Adipose tissue (tissue), 3 donors: ENCODE results near the gene HYAL3. TPM values are rescaled to one million over a fixed set of nuclear protein-coding genes. Genes with fewer than 3 reads are reported as not detected.
A peak's percentile ranks its signal among the peaks of the same experiment; 100 is the strongest.
"Not testable (repeated sequence)": the region's sequence is repeated elsewhere in the genome, so short reads cannot be mapped to it uniquely, and the experiment has no call there.

Experiments
- H3K27ac ChIP-seq: one replicate; pipeline ENCODE4 v1.5.1; 2013; ENCODE audit warnings: low read depth, low read length
- WGBS, 3 donors: extraction: QIAGEN DNeasy Blood & Tissue Kit; methylation state at CpG; one replicate each; pipeline ENCODE4 v1.1.7; 2013; 5-methylcytosine and 5-hydroxymethylcytosine counted together
- polyA plus RNA-seq, 3 donors: library from polyadenylated mRNA; stranded (reverse); fragments of 200-250 nt; gene quantifications; one replicate each; pipeline ENCODE4 v1.2.3, GENCODE V29; 2013
- donor health status: healthy with polysubstance abuse.
- donor health status: Bipolar disorder and iron deficiency.
- donor health status: healthy.

HYAL3 gene
- polyA plus RNA-seq, 3 donors: 1.7 to 4.0 (median 2.5) TPM

GRCh38 chr3:50278123-50278879, 20.9 kb downstream of the HYAL3 start:
- no peak overlapping the region for H3K27ac ChIP-seq
- 75 to 93% (median 81%) methylated on average over 4 of the region's 4 CpGs for WGBS, 3 donors

- WGBS, 3 donors: 82 to 85% (median 84%) methylated on average over 17 of the region's 17 CpGs
- H3K27ac ChIP-seq: no peak overlapping the region
Measured at GRCh38 chr3:50276762-50277101, 22.5 kb downstream of the HYAL3 start.

GRCh38 chr3:50275996-50276761, 23.0 kb downstream of the HYAL3 start:
- H3K27ac ChIP-seq: no peak overlapping the region
- WGBS, 3 donors: 41 to 72% (median 49%) methylated on average over 74 to 79 of the region's 79 CpGs

- no peak overlapping the region for H3K27ac ChIP-seq
- WGBS, 3 donors: 33 to 73% (median 42%) methylated on average over 62 to 65 of the region's 65 CpGs
Measured at GRCh38 chr3:50275141-50275995, 23.8 kb downstream of the HYAL3 start.

GRCh38 chr3:50274371-50275104, 24.7 kb downstream of the HYAL3 start:
- WGBS, 3 donors: 29 to 49% (median 32%) methylated on average over 26 of the region's 26 CpGs
- H3K27ac ChIP-seq: no peak overlapping the region

- no peak overlapping the region for H3K27ac ChIP-seq
- 48 to 67% (median 58%) methylated on average over 29 to 31 of the region's 31 CpGs for WGBS, 3 donors
Measured at GRCh38 chr3:50273689-50274065, 25.5 kb downstream of the HYAL3 start.

- WGBS, 3 donors: 7 to 16% (median 9%) methylated on average over 60 to 61 of the region's 61 CpGs
Measured at GRCh38 chr3:50272911-50273688, 26.1 kb downstream of the HYAL3 start.

GRCh38 chr3:50272538-50272910, 26.7 kb downstream of the HYAL3 start:
- 62 to 75% (median 68%) methylated on average over 10 of the region's 10 CpGs for WGBS, 3 donors
- not testable (repeated sequence) for H3K27ac ChIP-seq

More at GRCh38 chr3:50272911-50273688, 26.1 kb downstream of the HYAL3 start:
- H3K27ac ChIP-seq: no peak overlapping the region

- no peak overlapping the region for H3K27ac ChIP-seq
- 46 to 75% (median 73%) methylated on average over 10 of the region's 10 CpGs for WGBS, 3 donors
Measured at GRCh38 chr3:50271314-50271936, 27.8 kb downstream of the HYAL3 start.

GRCh38 chr3:50270422-50271224, 28.6 kb downstream of the HYAL3 start:
- H3K27ac ChIP-seq: no peak overlapping the region
- WGBS, 3 donors: 65 to 74% (median 73%) methylated on average over 19 of the region's 19 CpGs

GRCh38 chr3:50269977-50270413, 29.2 kb downstream of the HYAL3 start:
- WGBS, 3 donors: 55 to 77% (median 71%) methylated on average over 8 of the region's 8 CpGs
- H3K27ac ChIP-seq: no peak overlapping the region

GRCh38 chr3:50269460-50269859, 29.7 kb downstream of the HYAL3 start:
- H3K27ac ChIP-seq: no peak overlapping the region
- 25 to 72% (median 49%) methylated on average over 3 to 4 of the region's 4 CpGs for WGBS, 3 donors

- 22 to 60% (median 47%) methylated on average over 20 to 21 of the region's 21 CpGs for WGBS, 3 donors
- no peak within 1 kb of the TSS for H3K27ac ChIP-seq
Measured at GRCh38 chr3:50268703-50269451, 30.3 kb downstream of the HYAL3 start, which contains the start of gene SEMA3B. Gene SEMA3B, plus strand, starts transcription at chr3:50269147. Its CDS starts 94 bp downstream, at chr3:50269241.

GRCh38 chr3:50268276-50268675, 30.9 kb downstream of the HYAL3 start:
- WGBS, 3 donors: 39 to 51% (median 48%) methylated on average over 3 of the region's 3 CpGs

GRCh38 chr3:50267280-50267913, 31.8 kb downstream of the HYAL3 start:
- H3K27ac ChIP-seq: peak overlapping the region; percentile 29
- WGBS, 3 donors: 5 to 13% (median 8%) methylated on average over 21 to 22 of the region's 22 CpGs

More at GRCh38 chr3:50268276-50268675, 30.9 kb downstream of the HYAL3 start:
- H3K27ac ChIP-seq: no peak overlapping the region
